ENCODE data around the gene PPHLN1. TPM values are rescaled to one million over a fixed set of nuclear protein-coding genes. Genes with fewer than 3 reads are reported as not detected.
"Not testable (repeated sequence)": the region's sequence is repeated elsewhere in the genome, so short reads cannot be mapped to it uniquely, and the experiment has no call there.

Gene PPHLN1
- total RNA-seq, 4 donors from 2014 or later = 39.5 to 45.5 (median 41.7) TPM

- 38 to 45% methylated on average over 1 of the region's 1 CpG for WGBS, 2 donors
- no peak for DNase-seq (ENCODE audit: low spot score in 2 of 2)
- intact Hi-C loops (cut with DNase I; ENCODE audit: low total_unique reads) = no loop called here
- TF ChIP-seq POLR2A (IDR thresholded peaks at IDR 0.05) (no peak), CTCF (IDR thresholded peaks at IDR 0.05) (no peak)
- no peak overlapping the region for H3K4me3 ChIP-seq (ENCODE audit: low read depth, poor library complexity, severe bottlenecking)
These were observed 10.3 kb downstream of the PPHLN1 start for GRCh38 chr12:42336286-42336685.

GRCh38 chr12:42338280-42338679 is 12.3 kb downstream of the PPHLN1 start:
- intact Hi-C loops (cut with DNase I; ENCODE audit: low total_unique reads) = no loop called here
- 89 to 97% methylated on average over 2 of the region's 2 CpGs for WGBS, 2 donors
- TF ChIP-seq CTCF (IDR thresholded peaks at IDR 0.05) (no peak), POLR2A (IDR thresholded peaks at IDR 0.05) (no peak)
- DNase-seq (ENCODE audit: low spot score in 2 of 2) = no peak
- no peak overlapping the region for H3K4me3 ChIP-seq (ENCODE audit: low read depth, poor library complexity, severe bottlenecking)

- 75 to 91% methylated on average over 2 of the region's 2 CpGs for WGBS, 2 donors
- intact Hi-C loops (cut with DNase I; ENCODE audit: low total_unique reads) = no loop called here
- no peak overlapping the region for H3K4me3 ChIP-seq (ENCODE audit: low read depth, poor library complexity, severe bottlenecking)
- no peak for DNase-seq (ENCODE audit: low spot score in 2 of 2)
- TF ChIP-seq CTCF (IDR thresholded peaks at IDR 0.05) (no peak), POLR2A (IDR thresholded peaks at IDR 0.05) (no peak)
These were observed 16.1 kb downstream of the PPHLN1 start for GRCh38 chr12:42342028-42342427.

GRCh38 chr12:42343721-42344120 is 17.8 kb downstream of the PPHLN1 start:
- no peak for DNase-seq (ENCODE audit: low spot score in 2 of 2)
- TF ChIP-seq CTCF (IDR thresholded peaks at IDR 0.05) (no peak), POLR2A (IDR thresholded peaks at IDR 0.05) (no peak)
- intact Hi-C loops (cut with DNase I; ENCODE audit: low total_unique reads) = no loop called here
- no peak overlapping the region for H3K4me3 ChIP-seq (ENCODE audit: low read depth, poor library complexity, severe bottlenecking)
- WGBS, 2 donors = 47 to 53% methylated on average over 3 of the region's 3 CpGs

- DNase-seq (ENCODE audit: low spot score in 2 of 2) = no peak
- 95 to 100% methylated on average over 1 of the region's 1 CpG for WGBS, 2 donors
These were observed 20.5 kb downstream of the PPHLN1 start for GRCh38 chr12:42346403-42347002.

GRCh38 chr12:42349119-42350020 is 23.4 kb downstream of the PPHLN1 start:
- WGBS, 2 donors = 77 to 78% methylated on average over 11 to 13 of the region's 16 CpGs
- DNase-seq (ENCODE audit: low spot score in 2 of 2); intact Hi-C loops (cut with DNase I; ENCODE audit: low total_unique reads); H3K4me3 ChIP-seq (ENCODE audit: low read depth, poor library complexity, severe bottlenecking): not testable (repeated sequence)

More at GRCh38 chr12:42346403-42347002, 20.5 kb downstream of the PPHLN1 start:
- no peak for TF ChIP-seq POLR2A (IDR thresholded peaks at IDR 0.05)
- TF ChIP-seq CTCF (IDR thresholded peaks at IDR 0.05) = no peak
- intact Hi-C loops (cut with DNase I; ENCODE audit: low total_unique reads) = no loop called here
- H3K4me3 ChIP-seq (ENCODE audit: low read depth, poor library complexity, severe bottlenecking) = no peak overlapping the region

GRCh38 chr12:42350021-42350407 is 24.0 kb downstream of the PPHLN1 start:
- WGBS, 2 donors = 91 to 98% methylated on average over 17 to 30 of the region's 34 CpGs
- DNase-seq (ENCODE audit: low spot score in 2 of 2); intact Hi-C loops (cut with DNase I; ENCODE audit: low total_unique reads); H3K4me3 ChIP-seq (ENCODE audit: low read depth, poor library complexity, severe bottlenecking): not testable (repeated sequence)

Measured in lower leg skin (tissue), 4 donors.